Endothelial cell of hepatic sinusoid (primary cell): ENCODE measurements around the gene UBE2E1.

ENCODE experiments used
- in situ Hi-C: cut with HindIII; loops from 2 replicates; pipeline ENCODE4 v1.10.0; 2017; ENCODE audit warnings: low sequenced_read_pairs

UBE2E1 gene

DNA sequence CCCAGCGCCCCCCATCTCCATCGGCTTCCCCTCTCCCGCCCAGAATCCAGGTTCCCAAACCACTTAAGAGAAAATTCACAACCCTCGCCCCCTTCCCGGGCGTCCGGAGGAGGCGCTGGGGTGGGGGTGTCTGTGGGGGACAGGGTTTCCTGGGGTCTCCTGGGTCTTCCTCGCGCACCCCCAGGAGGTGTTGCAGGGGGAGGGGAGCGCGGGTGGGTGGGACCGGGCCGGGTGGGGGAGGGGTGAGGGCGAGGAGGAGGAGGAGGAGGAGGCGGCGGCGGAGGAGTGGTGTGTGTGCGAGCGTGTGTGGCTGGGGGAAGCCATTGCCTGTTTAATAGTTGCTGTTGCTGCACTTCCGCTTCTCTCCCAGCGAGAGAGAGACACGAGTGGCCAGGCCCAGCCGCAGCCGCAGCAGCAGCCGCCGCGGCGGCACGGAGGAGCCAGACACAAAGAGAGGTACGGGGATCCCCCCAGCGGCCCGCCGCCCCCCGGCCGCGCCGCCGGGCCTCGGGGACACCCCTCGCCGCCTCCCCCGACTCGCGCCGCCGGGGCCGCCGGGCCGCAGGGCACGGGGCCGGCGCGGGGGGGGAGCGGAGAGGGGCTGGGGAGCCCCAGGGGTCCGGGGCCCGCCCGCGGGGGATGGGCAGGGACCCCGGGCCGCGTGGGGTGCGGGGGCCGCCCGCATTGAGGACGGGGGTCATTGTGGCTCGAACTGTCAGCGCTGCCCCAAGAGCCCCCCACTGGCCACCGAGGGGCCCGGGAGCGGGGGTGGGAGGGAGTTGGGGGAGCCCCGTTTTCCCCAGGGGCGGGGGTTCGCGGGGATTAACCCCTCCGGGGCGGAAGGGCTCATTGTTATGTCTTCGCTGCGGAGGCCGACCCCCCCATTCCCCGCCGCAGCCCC is at the start of gene UBE2E1:
TSS of gene UBE2E1 (plus strand) at position 323 of the 901 bp plus-strand sequence. CDS start 1,315 bp downstream, outside the sequence.
- in situ Hi-C loops, result no loop called here

DNA sequence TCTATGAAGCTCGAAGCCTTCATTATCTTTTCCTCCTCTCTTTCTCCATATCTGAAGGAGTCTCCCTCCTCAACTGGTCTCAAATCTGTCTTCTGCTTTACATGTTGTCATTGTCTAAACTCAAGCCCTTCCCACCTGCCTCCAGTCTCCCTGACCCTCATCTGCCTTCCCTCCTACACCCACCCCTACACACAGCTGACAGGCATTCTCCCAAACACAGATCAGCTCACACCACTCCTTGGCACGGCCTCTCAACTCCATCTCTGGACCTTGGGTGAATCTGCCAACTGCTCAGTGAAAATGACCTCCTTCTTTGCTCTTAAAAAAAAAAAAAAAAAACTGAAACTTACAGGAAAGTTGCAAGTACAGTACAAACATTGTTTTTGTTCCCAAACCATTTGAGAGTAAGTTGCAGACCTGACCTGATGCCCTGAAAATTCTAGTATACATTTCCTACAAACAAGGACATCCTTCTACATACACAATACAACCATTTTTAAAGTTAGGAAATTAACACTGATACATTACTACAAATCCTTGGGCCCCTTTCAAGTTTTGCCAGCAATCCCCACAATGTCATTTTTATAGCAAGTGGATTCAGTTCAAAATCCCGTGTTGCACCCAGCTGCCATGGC is 49.4 kb upstream of the UBE2E1 start:
- in situ Hi-C loops, result no loop called here

DNA sequence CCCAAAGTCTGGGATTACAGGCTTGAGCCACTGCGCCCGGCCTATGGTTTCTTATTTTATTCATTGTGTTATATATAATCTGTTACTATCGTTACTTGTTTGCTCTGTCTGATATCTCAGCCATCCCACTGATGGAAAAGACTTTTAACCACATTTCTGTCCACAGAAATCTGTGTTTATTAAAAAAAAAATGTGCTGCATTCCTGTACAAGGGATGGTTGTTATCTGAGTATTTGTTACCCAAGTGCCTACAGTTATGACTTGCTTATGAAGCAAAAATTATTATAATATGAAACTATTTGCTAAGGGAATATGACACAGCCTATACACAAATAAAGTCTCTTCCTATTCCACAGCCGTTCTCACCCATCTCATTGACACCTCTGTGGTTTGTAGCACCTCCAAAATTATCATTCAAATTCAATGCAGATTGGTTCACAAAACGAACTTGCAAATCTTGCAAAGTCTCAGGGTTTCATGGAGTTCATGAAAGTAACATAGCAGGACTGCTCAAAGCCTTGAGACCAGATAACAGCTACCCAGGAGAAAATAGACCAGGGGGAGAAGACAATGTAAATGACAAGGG is 47.4 kb upstream of the UBE2E1 start:
- in situ Hi-C loops, result no loop called here

DNA sequence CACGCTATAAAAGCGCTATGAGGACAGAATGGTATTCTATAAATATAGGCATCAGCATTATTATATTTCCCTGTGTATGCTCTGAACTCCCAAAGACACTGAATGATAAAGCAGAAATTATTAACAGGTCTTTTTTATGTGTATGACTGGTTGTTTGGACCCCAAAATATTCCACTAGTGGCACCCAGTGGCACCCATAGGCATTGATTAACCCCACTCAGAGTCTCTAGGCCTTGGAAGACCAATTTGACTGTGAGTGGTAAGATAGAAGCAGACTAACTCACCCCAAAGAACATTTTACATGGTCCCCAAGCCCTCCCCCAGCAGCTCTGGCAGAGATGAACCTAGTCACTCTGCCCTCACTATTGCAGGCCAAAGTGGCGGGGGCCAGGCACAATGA is 45.4 kb upstream of the UBE2E1 start:
- in situ Hi-C loops, result no loop called here

DNA sequence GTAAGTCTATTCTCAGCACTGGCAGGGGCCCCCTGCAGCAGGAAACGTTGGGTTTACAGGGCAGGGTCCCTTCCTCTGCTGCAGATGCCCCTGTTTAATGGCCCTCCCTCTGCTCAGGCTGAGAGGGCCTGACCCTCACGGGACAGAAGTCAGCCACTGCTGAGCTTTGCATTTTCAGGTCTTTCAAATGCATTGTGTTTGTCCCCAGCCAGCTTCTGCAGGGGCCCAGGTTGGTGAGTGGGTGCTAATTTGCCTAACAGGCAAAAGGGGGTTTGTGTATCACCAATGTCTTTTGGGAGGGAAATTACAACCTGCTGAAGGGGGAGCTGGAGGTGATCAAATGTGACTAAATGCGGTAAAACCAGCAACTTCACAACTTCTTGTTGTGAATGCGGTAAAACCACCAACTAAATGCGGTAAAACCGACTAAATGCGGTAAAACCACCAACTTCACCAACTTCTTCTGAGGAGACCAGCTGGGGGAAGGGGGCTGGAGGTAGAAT is 44.8 kb upstream of the UBE2E1 start:
- in situ Hi-C loops, result no loop called here

DNA sequence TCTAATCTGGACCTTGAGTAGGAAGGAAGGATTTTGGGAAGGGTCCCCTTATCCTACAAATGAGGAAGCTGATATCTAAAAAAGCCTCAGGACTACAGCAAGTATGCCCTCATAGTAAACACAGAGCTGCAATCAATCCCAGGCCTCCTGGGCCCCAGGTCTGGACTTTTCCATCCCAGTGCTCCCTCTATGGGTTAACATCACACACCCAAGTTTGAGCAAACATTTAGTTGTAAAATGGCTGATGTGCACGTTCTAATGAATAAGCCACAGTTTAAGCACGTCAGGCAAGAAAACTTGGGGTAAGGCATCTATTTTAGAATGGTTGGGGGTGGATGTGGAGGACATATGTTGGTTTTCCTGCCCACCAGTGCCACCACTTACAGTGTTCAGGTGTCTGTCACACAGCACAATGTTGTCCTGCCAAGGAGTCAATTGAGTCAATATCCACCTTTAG is 44.3 kb upstream of the UBE2E1 start:
- in situ Hi-C loops, result no loop called here

DNA sequence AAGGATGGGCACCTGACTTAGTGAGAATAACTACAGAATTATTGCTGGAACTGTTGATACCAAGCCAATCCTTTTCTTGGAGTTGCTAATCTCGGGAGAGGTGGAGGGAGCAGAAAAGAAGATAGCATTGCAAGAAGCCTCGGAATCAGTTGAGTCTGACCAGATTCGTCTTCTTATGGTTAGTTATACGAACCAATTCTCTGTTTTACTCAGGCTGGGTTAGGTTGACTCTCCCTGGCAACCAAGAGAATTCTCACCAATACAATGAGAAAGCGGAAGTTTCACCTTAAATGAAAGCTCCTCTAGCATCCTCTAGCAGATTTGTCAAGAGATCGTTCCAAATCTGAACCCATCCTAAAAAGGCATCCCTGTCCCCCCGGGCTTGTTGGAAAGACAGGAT is 43.5 kb upstream of the UBE2E1 start:
- in situ Hi-C loops, result no loop called here

DNA sequence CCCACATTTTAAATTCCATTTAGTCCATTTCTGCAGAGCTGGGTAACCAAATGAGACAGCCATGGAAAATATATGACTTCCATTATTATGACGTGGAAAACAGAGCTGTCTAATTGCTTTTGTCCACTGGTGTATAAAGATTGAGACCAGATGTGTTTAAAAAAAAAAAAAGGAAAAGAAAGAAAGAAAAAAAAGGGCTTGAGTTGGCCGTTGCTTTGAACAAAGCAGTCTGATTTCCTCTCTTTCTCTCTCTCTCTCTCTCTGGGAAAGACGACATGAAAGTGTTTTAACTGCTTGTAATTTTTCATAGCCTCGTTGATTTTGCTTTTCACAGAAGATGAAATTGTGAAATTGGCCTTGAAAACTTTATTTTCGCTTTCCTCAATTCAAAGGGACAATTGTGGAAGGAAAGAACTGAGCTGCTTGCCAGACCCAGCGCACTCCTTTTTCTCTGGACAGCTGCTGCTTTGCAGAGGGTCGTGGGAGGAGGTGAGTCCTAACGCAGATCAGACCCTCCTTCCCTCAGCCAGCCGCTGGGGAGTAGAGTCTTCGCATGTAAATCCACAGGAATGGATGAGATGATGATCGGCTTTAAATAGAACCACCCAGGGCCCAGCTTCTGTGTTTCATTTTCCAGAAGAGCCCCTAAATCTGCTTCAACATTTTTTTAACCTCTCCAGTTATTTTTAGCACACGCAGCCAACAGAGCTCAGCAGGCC is 42.8 kb upstream of the UBE2E1 start:
- in situ Hi-C loops, result no loop called here

DNA sequence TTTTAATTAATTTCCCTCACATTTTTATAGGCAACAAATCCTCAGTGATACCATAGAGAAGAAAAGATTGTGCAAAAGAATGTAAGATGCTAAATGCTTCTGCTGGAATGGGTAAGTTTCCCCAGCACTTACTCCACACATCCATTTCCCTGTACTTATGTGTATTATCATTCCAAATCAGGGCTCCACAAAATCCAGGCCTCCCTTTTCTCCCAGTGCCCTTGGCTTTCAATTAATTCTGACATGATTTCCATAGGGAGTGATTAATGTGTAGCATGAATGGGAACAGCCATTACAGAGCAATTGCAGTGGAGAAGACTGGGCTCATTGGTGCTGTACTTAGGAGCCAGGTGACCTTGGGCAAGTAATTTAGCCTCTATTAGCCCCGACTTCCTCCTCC is 41.3 kb upstream of the UBE2E1 start:
- in situ Hi-C loops, result no loop called here

DNA sequence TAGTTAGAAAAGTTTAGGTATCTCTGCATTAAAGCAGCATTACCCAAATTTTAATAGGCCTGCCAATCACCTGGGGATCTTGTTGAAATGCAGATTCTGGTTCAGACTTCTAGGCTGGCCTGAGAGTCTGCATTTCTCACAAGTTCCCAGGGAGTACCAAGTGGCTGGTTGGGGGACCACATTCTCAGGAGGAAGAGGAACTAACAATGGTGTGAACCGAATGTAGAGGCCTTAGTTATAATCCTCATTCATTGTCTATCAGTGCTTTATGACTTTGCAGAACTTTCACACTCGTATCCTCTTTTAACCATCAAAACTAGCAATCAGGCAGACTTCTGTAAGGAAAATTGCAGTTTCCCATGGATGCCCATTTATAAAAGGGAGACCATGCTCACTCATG is 38.2 kb upstream of the UBE2E1 start:
- in situ Hi-C loops, result no loop called here

DNA sequence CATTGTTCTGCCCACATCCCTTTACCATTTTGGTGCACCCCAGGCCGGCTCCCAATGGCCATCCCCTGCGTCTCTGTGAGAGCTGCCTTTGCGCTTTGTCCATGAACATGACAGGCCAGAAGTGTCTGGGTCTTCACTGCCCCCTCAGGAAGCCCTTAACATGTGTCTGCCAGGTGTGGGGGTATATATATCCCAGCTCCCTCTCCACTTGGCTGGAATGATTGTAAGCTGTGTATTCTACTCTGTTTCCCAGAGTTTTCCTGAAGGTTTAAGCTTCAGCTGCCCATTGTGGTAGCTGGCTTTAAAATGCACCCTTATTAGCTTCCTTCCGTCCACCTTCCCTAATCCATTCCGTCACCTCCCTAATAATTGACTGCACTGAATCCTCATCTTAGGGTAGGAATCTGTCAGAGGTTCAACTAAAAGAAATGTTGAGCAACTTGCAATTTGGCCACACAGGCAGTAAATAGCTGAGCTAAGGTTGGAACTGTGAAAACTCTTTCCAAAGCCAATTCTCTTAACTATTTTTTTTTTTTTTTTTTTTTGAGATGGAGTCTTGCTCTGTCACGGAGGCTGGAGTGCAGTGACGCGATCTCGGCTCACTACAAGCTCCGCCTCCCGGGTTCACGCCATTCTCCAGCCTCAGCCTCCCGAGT is 30.4 kb upstream of the UBE2E1 start:
- in situ Hi-C loops, result no loop called here

DNA sequence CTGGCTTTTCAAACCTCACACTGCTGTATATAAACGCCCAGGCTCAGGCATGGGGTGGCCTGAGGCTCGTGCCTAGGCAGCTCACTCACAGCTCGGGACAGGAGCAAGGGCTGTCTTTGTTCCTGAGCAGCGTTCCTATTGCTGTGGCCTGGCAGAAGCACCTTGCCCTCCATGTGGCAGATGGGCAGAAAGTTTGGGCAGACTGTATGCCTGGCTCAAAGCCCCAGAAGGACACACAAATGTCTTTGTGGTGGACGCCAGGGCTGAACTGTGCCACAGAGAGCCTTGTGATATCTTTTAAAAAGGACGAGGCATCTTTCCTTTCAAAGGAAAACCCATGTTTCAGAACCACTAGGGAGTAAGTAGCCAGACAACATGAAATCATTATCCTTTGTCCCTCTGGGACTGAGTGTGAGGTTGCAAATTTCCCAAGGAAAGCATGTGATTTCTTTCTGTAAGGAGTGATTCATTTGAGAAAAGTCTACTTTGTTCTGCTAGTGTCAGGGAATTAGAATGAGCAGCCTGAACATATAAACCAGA is 29.3 kb upstream of the UBE2E1 start:
- in situ Hi-C loops, result no loop called here

DNA sequence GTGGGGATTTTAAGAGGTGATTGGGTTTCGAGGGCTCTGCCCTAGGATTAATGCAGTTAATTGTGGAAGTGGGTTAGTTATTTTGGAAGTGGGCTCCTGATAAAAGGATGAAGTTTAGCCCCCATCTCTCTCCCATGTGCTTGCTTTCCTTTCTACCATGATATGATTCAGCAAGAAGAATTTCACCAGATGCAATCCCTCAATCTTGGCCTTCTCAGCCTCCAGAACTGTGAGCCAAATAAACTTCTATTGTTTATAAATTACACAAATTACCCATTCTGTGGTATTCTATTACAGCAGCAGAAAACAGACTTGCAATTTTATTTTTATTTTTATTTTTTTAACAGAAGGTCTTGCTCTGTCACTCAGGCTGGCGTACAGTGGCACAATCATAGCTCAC is 27.3 kb upstream of the UBE2E1 start:
- in situ Hi-C loops, result no loop called here

DNA sequence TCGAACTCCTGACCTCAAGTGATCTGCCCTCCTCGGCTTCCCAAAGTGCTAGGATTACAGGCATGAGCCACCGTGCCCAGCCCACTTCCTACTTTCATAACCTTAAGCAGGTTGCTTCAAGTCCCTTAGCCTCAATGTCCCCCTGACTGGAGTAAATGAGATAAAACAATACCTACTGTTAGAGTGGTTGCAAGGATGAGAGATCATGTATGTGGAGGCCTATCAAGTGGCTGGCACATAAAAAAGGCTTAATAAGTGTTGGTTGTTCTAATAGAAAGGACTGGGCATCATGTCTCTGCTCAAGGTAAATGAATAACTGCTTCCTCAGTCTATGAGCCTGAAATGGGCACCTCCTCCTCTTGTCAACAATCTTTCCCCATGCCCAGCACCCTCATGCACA is 25.9 kb upstream of the UBE2E1 start:
- in situ Hi-C loops, result no loop called here

DNA sequence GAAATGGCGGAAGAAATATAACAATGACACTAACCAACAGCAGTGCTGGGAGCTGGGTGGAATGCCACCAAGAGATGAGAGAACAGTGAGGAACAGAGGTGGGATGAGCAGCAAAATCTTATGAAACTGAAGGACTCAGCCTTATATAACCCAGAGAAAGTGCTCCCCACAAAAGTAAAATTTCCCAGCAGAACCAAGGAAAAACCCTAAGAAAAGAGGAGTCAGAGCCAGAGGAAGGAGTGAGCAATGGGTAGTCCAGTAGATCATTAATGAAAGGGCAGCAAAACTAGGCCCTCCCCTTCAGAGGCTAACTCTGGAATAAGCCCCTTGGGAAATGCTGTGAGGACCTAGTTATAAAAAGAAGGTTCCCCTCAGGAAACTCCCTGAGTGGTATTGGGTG is 24.7 kb upstream of the UBE2E1 start:
- in situ Hi-C loops, result no loop called here

DNA sequence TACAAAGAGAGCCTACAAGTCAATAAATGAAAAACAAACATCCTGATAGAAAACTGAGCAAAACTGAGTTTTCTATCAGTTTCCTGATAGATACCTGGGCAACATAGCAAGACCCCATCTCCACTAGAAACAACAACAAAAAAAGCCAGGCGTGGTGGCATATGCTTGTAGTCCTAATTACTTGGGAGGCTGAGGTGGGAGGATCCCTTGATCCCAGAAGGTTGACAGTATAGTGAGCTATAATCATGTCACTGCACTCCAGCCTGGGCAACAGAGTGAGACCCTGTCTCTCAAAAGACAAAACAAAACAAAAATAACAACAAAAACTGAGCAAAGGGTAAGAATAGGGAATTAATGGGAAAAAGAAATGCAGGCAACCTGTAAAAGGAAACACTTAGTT is 23.9 kb upstream of the UBE2E1 start:
- in situ Hi-C loops, result no loop called here

DNA sequence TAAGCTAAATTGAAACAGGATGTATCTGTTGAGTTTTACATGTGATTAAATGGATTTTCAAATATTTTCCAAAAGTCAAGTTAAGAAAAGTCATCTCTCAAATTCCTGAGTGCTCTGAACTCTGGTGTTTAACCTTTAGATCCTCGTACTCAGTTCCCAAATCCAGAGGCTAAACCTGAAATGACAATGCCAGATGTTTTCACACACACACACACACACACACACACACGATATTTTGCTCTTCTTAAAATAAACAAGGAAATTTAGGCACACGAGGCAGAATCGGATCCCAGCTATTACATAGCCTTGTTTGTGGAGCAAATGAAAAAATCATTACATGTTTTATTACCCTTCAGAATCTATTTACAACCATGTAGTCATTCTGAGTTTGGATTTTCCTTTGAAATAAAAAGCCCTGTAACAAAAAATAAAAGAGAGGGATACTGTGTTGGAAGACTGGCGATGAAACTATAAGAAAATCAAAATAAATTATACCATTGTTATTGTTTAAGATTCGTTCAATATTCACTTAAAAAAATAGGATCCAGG is 20.6 kb upstream of the UBE2E1 start:
- in situ Hi-C loops, result no loop called here

DNA sequence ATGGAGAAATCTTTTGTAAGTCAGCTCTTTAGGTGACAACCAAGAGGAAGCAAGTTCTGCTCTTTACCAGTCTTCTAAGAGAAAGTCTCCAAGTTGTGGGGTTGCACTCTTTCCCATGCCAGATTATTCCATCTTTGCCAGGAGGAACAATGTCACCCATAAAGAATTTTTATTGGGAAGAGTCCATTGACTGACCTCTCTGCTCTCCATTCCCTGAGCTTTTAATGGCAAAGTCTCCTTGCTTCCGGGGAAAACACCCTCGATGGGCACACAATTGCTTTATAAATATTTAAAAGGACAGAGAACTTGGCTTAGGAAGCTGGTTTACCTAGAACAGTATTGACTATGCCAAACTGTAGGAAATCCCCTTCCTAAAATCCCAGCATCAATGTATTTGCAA is 19.9 kb upstream of the UBE2E1 start:
- in situ Hi-C loops, result no loop called here

DNA sequence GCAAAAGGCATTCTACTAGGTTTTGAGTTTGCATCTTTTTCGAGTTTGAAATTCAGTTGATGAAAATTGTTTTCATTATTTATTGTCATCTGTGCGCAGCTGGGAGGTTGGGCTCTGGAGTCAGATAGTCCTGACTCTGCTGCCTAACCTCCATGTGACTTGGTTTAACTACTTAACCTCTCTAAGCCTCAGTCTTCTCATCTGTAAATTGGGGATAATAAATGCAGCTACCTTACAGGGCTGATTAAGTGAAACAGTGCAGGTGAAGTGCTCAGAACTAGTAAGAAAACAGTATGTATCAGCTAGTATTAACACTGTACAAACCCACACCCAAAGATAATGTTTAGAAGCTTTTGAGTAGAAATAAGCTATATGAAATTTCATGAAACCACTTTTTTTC is 14.1 kb upstream of the UBE2E1 start:
- in situ Hi-C loops, result no loop called here

DNA sequence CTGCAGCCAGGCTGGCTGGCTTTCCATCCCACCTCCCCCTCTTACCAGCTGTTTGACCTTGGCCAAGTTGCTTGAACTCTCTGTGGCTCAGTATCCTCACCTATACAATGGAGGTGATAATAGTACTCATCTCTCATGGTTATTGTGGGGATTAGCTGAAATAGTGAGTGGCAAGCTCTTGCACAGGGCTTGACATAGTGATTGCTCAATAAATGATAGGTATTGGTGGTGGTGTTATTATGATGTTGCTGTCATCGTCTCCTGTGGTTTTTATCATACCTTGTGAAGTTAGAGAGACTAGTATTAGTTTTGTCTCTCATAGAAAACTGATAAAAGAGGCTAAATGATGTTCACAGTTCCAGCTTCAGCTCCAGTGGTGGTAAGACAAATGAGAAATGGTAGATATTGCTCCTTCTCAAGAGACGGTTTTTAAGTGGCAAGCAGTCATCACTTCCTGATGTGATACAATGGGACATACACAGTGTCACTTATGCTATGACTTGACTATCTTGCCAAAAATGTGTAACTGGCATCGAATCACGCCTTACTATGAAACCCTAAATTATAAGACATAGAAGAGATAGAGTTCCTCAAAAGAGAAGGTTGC is 12.1 kb upstream of the UBE2E1 start:
- in situ Hi-C loops, result no loop called here
